Measurements from ENCODE around the gene B4GALT3. TPM values are rescaled to one million over a fixed set of nuclear protein-coding genes. Genes with fewer than 3 reads are reported as not detected.

Gene B4GALT3
- total RNA-seq, 1 donor from 2014 or later: 38.0 TPM

DNA sequence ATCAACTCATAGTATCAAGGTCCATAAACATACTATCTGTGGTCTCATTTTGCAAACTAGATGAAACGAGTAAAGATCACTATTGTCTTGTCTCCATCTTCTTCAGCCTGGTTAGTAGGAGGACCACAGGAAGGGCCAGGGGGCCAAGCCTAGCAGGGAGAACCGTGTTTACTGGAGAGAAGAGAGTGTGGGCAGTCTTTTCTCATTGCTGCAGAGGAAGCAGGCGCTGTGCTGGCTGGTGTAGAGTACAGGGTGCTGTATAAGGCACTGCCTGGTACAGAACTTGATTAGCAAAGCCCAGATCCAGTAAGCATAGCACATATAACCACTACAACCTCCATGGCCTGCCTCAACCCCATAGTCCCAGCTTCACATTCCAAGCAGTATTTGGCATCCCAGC is 10.0 kb upstream of the B4GALT3 start:
- no peak for TF ChIP-seq CTCF (IDR thresholded peaks at IDR 0.05; ENCODE audit: unreplicated experiment)

GRCh38 chr1:161185732-161186311 is 8.5 kb upstream of the B4GALT3 start:
- Mint-ChIP-seq H3K9me3 (no peaks in the 10 kb centered on the region), H3K4me3 (no peak overlapping the region), H3K36me3 (no peaks in the 10 kb centered on the region), H3K4me1 (peaks cover 5% of the 10 kb centered on the region), H3K27ac (no peak overlapping the region), H3K27me3 (ENCODE audit: low read depth) (no peaks in the 10 kb centered on the region)
- no peak for TF ChIP-seq CTCF (IDR thresholded peaks at IDR 0.05; ENCODE audit: unreplicated experiment)
- DNase-seq (ENCODE audit: low spot score in 2 of 2, unreplicated experiment in 2 of 2): no peak

More for the DNA sequence above, 10.0 kb upstream of the B4GALT3 start:
- DNase-seq (ENCODE audit: low spot score in 2 of 2, unreplicated experiment in 2 of 2): no peak
- H3K4me3 Mint-ChIP-seq: no peak overlapping the region
- no peaks in the 10 kb centered on the region for H3K36me3 Mint-ChIP-seq
- no peak overlapping the region for H3K27ac Mint-ChIP-seq
- peaks cover 5% of the 10 kb centered on the region for H3K4me1 Mint-ChIP-seq
- no peaks in the 10 kb centered on the region for H3K27me3 Mint-ChIP-seq (ENCODE audit: low read depth)
- H3K9me3 Mint-ChIP-seq: no peaks in the 10 kb centered on the region

DNA sequence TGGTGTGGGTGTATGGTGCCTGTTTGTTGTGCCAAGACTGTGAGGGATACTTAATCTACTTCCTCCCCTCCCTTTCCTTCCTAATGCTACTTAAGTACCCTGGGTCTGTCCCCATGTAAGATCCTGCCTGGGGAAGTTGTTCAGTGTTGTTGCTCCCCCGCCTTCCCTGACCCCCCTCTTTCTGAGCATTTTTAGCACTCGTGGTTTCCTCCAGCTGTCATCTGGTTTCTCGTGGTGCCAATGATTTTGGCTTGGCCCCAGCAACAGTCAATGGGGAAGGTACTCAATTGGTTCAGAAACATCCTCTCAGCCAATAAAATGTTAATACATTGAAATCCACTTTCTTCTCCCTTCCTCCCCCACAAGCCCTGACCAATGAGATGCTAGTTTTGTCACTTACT is 8.0 kb upstream of the B4GALT3 start:
- DNase-seq (ENCODE audit: low spot score in 2 of 2, unreplicated experiment in 2 of 2): no peak
- Mint-ChIP-seq H3K4me3 (no peak overlapping the region), H3K9me3 (no peaks in the 10 kb centered on the region), H3K27ac (no peak overlapping the region), H3K4me1 (peaks cover 5% of the 10 kb centered on the region), H3K27me3 (ENCODE audit: low read depth) (no peaks in the 10 kb centered on the region), H3K36me3 (no peaks in the 10 kb centered on the region)
- TF ChIP-seq CTCF (IDR thresholded peaks at IDR 0.05; ENCODE audit: unreplicated experiment): no peak

GRCh38 chr1:161182214-161182613 is 4.9 kb upstream of the B4GALT3 start:
- no peak for TF ChIP-seq CTCF (IDR thresholded peaks at IDR 0.05; ENCODE audit: unreplicated experiment)
- Mint-ChIP-seq H3K36me3 (no peaks in the 10 kb centered on the region), H3K4me1 (peaks cover 15% of the 10 kb centered on the region), H3K4me3 (no peak overlapping the region), H3K9me3 (no peaks in the 10 kb centered on the region), H3K27me3 (ENCODE audit: low read depth) (no peaks in the 10 kb centered on the region), H3K27ac (no peak overlapping the region)
- no peak for DNase-seq (ENCODE audit: low spot score in 2 of 2, unreplicated experiment in 2 of 2)

DNA sequence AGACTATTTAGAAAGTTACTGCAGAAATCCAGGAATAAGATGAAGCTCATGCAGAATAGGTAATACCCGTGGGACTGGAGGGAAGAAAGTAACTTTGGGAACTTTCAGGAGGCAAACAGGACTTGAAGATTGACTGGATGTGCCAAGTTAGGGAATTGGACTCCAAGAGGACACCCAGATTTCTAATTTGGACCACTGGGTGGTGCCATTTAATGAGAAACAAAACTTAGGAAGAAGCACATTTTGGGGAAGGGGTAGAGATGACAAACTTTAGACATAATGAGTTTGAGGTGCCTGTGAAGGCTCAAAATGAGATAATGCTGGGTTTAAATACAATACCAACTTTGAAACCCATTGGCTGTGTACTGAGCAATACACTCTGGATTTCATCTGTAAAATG is 3.3 kb upstream of the B4GALT3 start:
- H3K9me3 Mint-ChIP-seq: no peaks in the 10 kb centered on the region
- H3K4me3 Mint-ChIP-seq: no peak overlapping the region
- H3K27me3 Mint-ChIP-seq (ENCODE audit: low read depth): no peaks in the 10 kb centered on the region
- H3K4me1 Mint-ChIP-seq: peaks cover 26% of the 10 kb centered on the region
- no peak for TF ChIP-seq CTCF (IDR thresholded peaks at IDR 0.05; ENCODE audit: unreplicated experiment)
- no peak overlapping the region for H3K27ac Mint-ChIP-seq
- H3K36me3 Mint-ChIP-seq: no peaks in the 10 kb centered on the region
- no peak for DNase-seq (ENCODE audit: low spot score in 2 of 2, unreplicated experiment in 2 of 2)

DNA sequence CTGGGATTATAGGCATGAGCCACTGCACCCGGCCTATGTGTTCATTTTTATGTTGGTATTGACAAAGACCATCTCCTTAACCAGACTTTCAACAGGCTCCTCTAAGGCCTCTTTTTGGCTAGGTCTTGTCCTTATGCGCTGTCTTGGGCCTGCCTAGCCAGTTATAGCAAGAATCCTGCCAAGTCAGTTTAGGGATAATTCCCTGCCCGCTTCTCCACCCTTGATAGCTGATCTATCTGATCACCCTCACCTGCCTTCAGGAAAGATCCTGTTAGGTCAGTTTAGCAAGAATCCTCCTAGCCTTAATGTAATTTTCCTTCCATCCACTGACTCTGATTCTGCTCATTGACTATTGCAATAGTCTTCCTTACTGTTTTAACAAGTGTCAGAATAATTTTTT is 2.4 kb upstream of the B4GALT3 start:
- peaks cover 23% of the 10 kb centered on the region for H3K4me1 Mint-ChIP-seq
- no peak for TF ChIP-seq CTCF (IDR thresholded peaks at IDR 0.05; ENCODE audit: unreplicated experiment)
- DNase-seq (ENCODE audit: low spot score in 2 of 2, unreplicated experiment in 2 of 2): no peak
- H3K9me3 Mint-ChIP-seq: no peaks in the 10 kb centered on the region
- H3K36me3 Mint-ChIP-seq: peaks cover 6% of the 10 kb centered on the region
- H3K4me3 Mint-ChIP-seq: no peak overlapping the region
- H3K27me3 Mint-ChIP-seq (ENCODE audit: low read depth): no peaks in the 10 kb centered on the region
- H3K27ac Mint-ChIP-seq: no peak overlapping the region

Measured in mesothelial cell of epicardium (in vitro differentiated cells).